Measurements from ENCODE around the gene TNPO2. TPM values are rescaled to one million over a fixed set of nuclear protein-coding genes. Genes with fewer than 3 reads are reported as not detected.
A peak's percentile ranks its signal among the peaks of the same experiment; 100 is the strongest.

The TNPO2 gene
- total and polyA plus RNA-seq, 12 donors = 24.5 to 104 (median 74.4) TPM

GRCh38 chr19:12764698-12765097 is 41.0 kb upstream of the TNPO2 start:
- Histone ChIP-seq H3K4me1 (replicated peaks in 1 of 2) (no peaks in the 10 kb centered on the region), H3K4me3 (no peak overlapping the region), H3K27me3 (no peaks in the 10 kb centered on the region), H3K27ac (no peak overlapping the region), H3K36me3 (replicated peaks in 1 of 2) (peaks cover 0 to 12% of the 10 kb centered on the region in 2 donors), H3K9me3 (replicated peaks in 1 of 3) (no peaks in the 10 kb centered on the region)
- 92 to 99% (median 97%) methylated on average over 10 to 16 of the region's 16 CpGs for whole genome bisulfite sequencing, 4 donors
- no peak for DNase-seq
- TF ChIP-seq POLR2A (IDR thresholded peaks at IDR 0.05) = no peak
- TF ChIP-seq, protein P1, sequence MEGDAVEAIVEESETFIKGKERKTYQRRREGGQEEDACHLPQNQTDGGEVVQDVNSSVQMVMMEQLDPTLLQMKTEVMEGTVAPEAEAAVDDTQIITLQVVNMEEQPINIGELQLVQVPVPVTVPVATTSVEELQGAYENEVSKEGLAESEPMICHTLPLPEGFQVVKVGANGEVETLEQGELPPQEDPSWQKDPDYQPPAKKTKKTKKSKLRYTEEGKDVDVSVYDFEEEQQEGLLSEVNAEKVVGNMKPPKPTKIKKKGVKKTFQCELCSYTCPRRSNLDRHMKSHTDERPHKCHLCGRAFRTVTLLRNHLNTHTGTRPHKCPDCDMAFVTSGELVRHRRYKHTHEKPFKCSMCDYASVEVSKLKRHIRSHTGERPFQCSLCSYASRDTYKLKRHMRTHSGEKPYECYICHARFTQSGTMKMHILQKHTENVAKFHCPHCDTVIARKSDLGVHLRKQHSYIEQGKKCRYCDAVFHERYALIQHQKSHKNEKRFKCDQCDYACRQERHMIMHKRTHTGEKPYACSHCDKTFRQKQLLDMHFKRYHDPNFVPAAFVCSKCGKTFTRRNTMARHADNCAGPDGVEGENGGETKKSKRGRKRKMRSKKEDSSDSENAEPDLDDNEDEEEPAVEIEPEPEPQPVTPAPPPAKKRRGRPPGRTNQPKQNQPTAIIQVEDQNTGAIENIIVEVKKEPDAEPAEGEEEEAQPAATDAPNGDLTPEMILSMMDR (IDR thresholded peaks at IDR 0.05) = no peak
- intact Hi-C loops (cut with DNase I) = loop anchor here (5.0 to 10.0 kb wide), 4 partner anchors 33 to 80 kb away; partner anchors contain the start of genes PRDX2 (in 1 of the 2) and THSD8 (in 1 of the 2)

GRCh38 chr19:12763100-12763499 is 39.4 kb upstream of the TNPO2 start:
- Histone ChIP-seq H3K4me3 (no peak overlapping the region), H3K27me3 (no peaks in the 10 kb centered on the region), H3K27ac (no peak overlapping the region), H3K9me3 (replicated peaks in 1 of 3) (no peaks in the 10 kb centered on the region), H3K36me3 (replicated peaks in 1 of 2) (peaks cover 0 to 12% of the 10 kb centered on the region in 2 donors), H3K4me1 (replicated peaks in 1 of 2) (no peaks in the 10 kb centered on the region)
- DNase-seq = no peak
- intact Hi-C loops (cut with DNase I) = loop anchor here in 1 of 2 donors (5.0 to 10.0 kb wide), 2 partner anchors 34 to 82 kb away; no protein-coding TSS in a partner anchor
- 89 to 98% (median 97%) methylated on average over 3 to 11 of the region's 11 CpGs for WGBS, 4 donors
- TF ChIP-seq, protein P1 (IDR thresholded peaks at IDR 0.05) = no peak
- TF ChIP-seq POLR2A (IDR thresholded peaks at IDR 0.05) = no peak

DNA sequence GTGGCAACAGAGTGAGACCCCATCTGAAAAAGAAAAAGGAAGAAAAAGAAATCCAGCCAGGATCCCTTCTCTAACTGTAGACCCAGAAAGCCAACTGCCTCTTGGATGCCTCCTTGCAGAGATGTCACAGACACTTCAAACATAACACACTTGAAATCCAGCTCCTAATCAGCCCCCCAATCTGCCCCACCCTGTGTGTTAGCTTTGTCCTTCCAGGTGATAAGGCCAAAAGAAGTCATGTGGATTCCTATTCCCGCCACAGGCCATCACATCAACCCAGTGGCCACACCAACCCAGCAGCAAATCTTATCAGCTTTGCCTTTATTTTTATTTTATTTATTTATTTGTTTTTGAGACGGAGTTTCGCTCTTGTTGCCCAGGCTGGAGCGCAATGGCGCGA is 36.0 kb upstream of the TNPO2 start:
- intact Hi-C loops (cut with DNase I) = loop anchor here in 1 of 2 donors (5.0 to 10.0 kb wide), 2 partner anchors 38 to 85 kb away; no protein-coding TSS in a partner anchor

GRCh38 chr19:12757544-12758274 is 34.0 kb upstream of the TNPO2 start:
- TF ChIP-seq, protein P1 (IDR thresholded peaks at IDR 0.05) = peak; percentile 61 to 92 (median 88)
- no peak for TF ChIP-seq POLR2A (IDR thresholded peaks at IDR 0.05)
- peak; percentile 59 to 83 (median 74) for DNase-seq
- Histone ChIP-seq H3K27ac (no peak overlapping the region), H3K27me3 (no peaks in the 10 kb centered on the region), H3K36me3 (replicated peaks in 1 of 2) (no peaks in the 10 kb centered on the region), H3K9me3 (replicated peaks in 1 of 3) (no peaks in the 10 kb centered on the region), H3K4me1 (replicated peaks in 1 of 2) (peaks cover 0 to 9% of the 10 kb centered on the region in 2 donors), H3K4me3 (peak overlapping the region in 2 of 4 donors; percentile 22 to 50)
- intact Hi-C loops (cut with DNase I) = no loop called here
- WGBS, 4 donors = 3 to 9% (median 5%) methylated on average over 18 to 60 of the region's 60 CpGs

More for the DNA sequence above, 36.0 kb upstream of the TNPO2 start:
- Histone ChIP-seq H3K4me1 (replicated peaks in 1 of 2) (peaks cover 0 to 9% of the 10 kb centered on the region in 2 donors), H3K4me3 (no peak overlapping the region), H3K36me3 (replicated peaks in 1 of 2) (peaks cover 0 to 6% of the 10 kb centered on the region in 2 donors), H3K27me3 (no peaks in the 10 kb centered on the region), H3K9me3 (replicated peaks in 1 of 3) (no peaks in the 10 kb centered on the region), H3K27ac (no peak overlapping the region)
- TF ChIP-seq, protein P1 (IDR thresholded peaks at IDR 0.05) = no peak
- no peak for TF ChIP-seq POLR2A (IDR thresholded peaks at IDR 0.05)
- WGBS, 4 donors = 83 to 91% (median 87%) methylated on average over 6 of the region's 6 CpGs
- no peak for DNase-seq

Data from adrenal gland (tissue), 12 donors.